Activated CD4-positive, CD25-positive, alpha-beta regulatory T cell (primary cell): ENCODE data around the gene COL5A2.

Source experiments
- DNase-seq, 4 experiments: peaks; one replicate each; lab custom pipeline; 2025; lab: John Stamatoyannopoulos, UW

The COL5A2 gene

GRCh38 chr2:189097934-189098333 is 81.6 kb downstream of the COL5A2 start:
- no peak for DNase-seq

GRCh38 chr2:189096769-189097447 is 82.7 kb downstream of the COL5A2 start:
- no peak for DNase-seq

GRCh38 chr2:189095101-189095500 is 84.5 kb downstream of the COL5A2 start:
- no peak for DNase-seq

GRCh38 chr2:189092936-189093335 is 86.6 kb downstream of the COL5A2 start:
- DNase-seq = no peak

- no peak for DNase-seq
These were observed 88.3 kb downstream of the COL5A2 start for GRCh38 chr2:189091253-189091652.

- no peak for DNase-seq
These were observed 90.9 kb downstream of the COL5A2 start for GRCh38 chr2:189088591-189089205.

GRCh38 chr2:189086710-189087109 is 92.9 kb downstream of the COL5A2 start:
- DNase-seq = no peak

GRCh38 chr2:189086250-189086649 is 93.3 kb downstream of the COL5A2 start:
- DNase-seq = no peak

- DNase-seq = no peak
These were observed 96.0 kb downstream of the COL5A2 start for GRCh38 chr2:189083606-189084005.

GRCh38 chr2:189083106-189083505 is 96.5 kb downstream of the COL5A2 start:
- DNase-seq = no peak

GRCh38 chr2:189082376-189082975 is 97.1 kb downstream of the COL5A2 start:
- no peak for DNase-seq

- DNase-seq = no peak
These were observed 103.0 kb downstream of the COL5A2 start for GRCh38 chr2:189076572-189076971.

GRCh38 chr2:189076120-189076519 is 103.4 kb downstream of the COL5A2 start:
- no peak for DNase-seq

- no peak for DNase-seq
These were observed 105.1 kb downstream of the COL5A2 start for GRCh38 chr2:189074506-189074905.

GRCh38 chr2:189072036-189072435 is 107.5 kb downstream of the COL5A2 start:
- DNase-seq = no peak

GRCh38 chr2:189069855-189070619 is 109.5 kb downstream of the COL5A2 start:
- DNase-seq = no peak

- DNase-seq = no peak
These were observed 113.5 kb downstream of the COL5A2 start for GRCh38 chr2:189066037-189066436.

GRCh38 chr2:189060096-189060642 is 119.4 kb downstream of the COL5A2 start:
- no peak for DNase-seq

GRCh38 chr2:189057316-189057715 is 122.2 kb downstream of the COL5A2 start:
- DNase-seq = no peak

GRCh38 chr2:189056200-189057106 is 123.1 kb downstream of the COL5A2 start:
- DNase-seq = no peak

- no peak for DNase-seq
These were observed 129.3 kb downstream of the COL5A2 start for GRCh38 chr2:189050165-189050712.
